ENCODE measurements around the gene NCOA6. TPM values are rescaled to one million over a fixed set of nuclear protein-coding genes. Genes with fewer than 3 reads are reported as not detected.

NCOA6 gene
- total RNA-seq, 1 donor from 2014 or later: 42.5 TPM

DNA sequence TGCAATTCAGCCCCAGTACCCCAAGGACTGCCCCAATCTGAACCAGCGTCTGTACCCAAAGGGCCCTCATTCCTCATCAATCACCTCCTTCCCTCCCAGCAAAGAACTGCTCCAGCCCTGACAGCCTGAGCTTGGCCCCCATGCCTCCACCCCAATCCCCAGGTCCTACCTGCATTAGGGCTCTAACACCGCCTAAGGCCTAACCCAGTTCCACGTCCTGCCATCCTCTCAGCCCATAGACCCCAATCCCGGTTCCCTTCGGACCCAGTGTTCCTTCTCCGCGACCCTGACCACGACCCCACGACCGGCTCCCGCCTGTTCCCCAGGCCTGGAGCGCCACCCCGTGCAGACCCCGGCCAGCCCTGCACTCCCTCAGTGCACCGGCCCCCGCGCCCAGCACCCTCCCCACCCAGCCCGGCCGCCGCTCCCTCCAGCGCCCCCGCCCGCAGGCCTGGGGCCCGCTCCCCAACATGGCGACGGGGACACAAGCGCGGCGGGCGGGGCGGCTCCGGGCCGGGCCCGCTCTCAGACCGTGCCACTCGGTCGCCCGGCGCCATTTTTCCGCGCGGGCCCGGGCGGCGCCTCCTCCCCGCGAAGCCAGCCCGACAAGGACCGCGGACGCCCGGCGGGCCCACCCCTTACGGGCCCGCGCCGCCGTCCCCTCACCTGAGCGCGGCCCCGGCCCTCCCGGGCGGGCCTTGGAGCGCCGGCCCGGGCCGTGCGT, 483 bp downstream of the NCOA6 start:
- Mint-ChIP-seq H3K9me3 (no peaks in the 10 kb centered on the region), H3K4me3 (peak overlapping the region; percentile 94), H3K27me3 (ENCODE audit: low read depth) (no peaks in the 10 kb centered on the region), H3K4me1 (peaks cover 26% of the 10 kb centered on the region), H3K27ac (peak overlapping the region; percentile 97), H3K36me3 (no peaks in the 10 kb centered on the region)
- peak; percentile 53 to 73 for DNase-seq (ENCODE audit: low spot score in 2 of 2, unreplicated experiment in 2 of 2)
- TF ChIP-seq CTCF (IDR thresholded peaks at IDR 0.05; ENCODE audit: unreplicated experiment): no peak

GRCh38 chr20:34824452-34824805, 1.0 kb downstream of the NCOA6 start:
- Mint-ChIP-seq H3K36me3 (no peaks in the 10 kb centered on the region), H3K27me3 (ENCODE audit: low read depth) (no peaks in the 10 kb centered on the region)
- no peak for DNase-seq (ENCODE audit: low spot score in 2 of 2, unreplicated experiment in 2 of 2)

GRCh38 chr20:34824026-34824425, 1.4 kb downstream of the NCOA6 start:
- Mint-ChIP-seq H3K9me3 (no peaks in the 10 kb centered on the region), H3K4me1 (peaks cover 26% of the 10 kb centered on the region), H3K27ac (peak overlapping the region; percentile 97), H3K36me3 (no peaks in the 10 kb centered on the region), H3K4me3 (peak overlapping the region; percentile 94), H3K27me3 (ENCODE audit: low read depth) (no peaks in the 10 kb centered on the region)
- TF ChIP-seq CTCF (IDR thresholded peaks at IDR 0.05; ENCODE audit: unreplicated experiment): no peak
- no peak for DNase-seq (ENCODE audit: low spot score in 2 of 2, unreplicated experiment in 2 of 2)

More at GRCh38 chr20:34824452-34824805, 1.0 kb downstream of the NCOA6 start:
- peak overlapping the region; percentile 97 for H3K27ac Mint-ChIP-seq
- no peak for TF ChIP-seq CTCF (IDR thresholded peaks at IDR 0.05; ENCODE audit: unreplicated experiment)
- peaks cover 26% of the 10 kb centered on the region for H3K4me1 Mint-ChIP-seq
- H3K4me3 Mint-ChIP-seq: peak overlapping the region; percentile 94
- H3K9me3 Mint-ChIP-seq: no peaks in the 10 kb centered on the region

DNA sequence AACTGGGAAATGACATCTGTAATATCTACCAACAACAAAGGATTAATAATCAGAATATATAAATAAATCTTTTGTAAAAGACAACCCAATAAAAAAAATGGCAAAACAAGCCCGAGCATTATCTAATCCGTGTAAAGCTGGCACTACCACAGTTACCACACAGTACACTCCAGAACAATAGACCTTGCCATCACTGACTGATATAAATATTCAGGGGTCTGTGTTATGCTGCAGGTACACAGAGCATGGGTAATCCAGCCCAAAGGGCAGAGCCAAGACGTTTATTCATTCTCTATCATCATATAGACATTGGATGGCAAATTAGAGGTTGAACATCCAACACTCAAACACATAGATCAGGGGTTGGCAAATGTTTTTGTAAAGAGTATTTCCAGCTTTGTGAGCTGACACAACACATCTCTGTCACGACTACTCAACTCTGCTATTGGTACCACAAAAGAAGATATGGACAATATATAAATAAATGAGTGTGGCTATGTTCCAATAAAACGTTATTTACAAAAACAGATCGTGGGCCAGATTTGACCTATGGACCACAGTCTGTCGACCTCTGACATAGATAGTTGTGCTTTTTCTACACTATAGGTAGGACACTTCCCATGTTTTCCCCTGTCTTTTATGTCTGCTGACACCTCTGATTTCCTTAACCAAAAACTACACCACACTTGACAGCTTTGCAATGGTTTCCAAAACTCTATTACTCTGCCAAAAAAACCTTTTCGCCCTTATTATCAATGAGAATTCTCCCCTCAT, 4.5 kb downstream of the NCOA6 start:
- no peak for TF ChIP-seq CTCF (IDR thresholded peaks at IDR 0.05; ENCODE audit: unreplicated experiment)
- no peak for DNase-seq (ENCODE audit: low spot score in 2 of 2, unreplicated experiment in 2 of 2)
- Mint-ChIP-seq H3K27me3 (ENCODE audit: low read depth) (no peaks in the 10 kb centered on the region), H3K27ac (no peak overlapping the region), H3K36me3 (no peaks in the 10 kb centered on the region), H3K4me3 (no peak overlapping the region), H3K9me3 (no peaks in the 10 kb centered on the region), H3K4me1 (peaks cover 35% of the 10 kb centered on the region)

- Mint-ChIP-seq H3K36me3 (no peaks in the 10 kb centered on the region), H3K27ac (peak overlapping the region; percentile 31), H3K4me1 (peaks cover 18% of the 10 kb centered on the region), H3K4me3 (no peak overlapping the region), H3K27me3 (ENCODE audit: low read depth) (no peaks in the 10 kb centered on the region), H3K9me3 (no peaks in the 10 kb centered on the region)
- DNase-seq (ENCODE audit: low spot score in 2 of 2, unreplicated experiment in 2 of 2): no peak
- TF ChIP-seq CTCF (IDR thresholded peaks at IDR 0.05; ENCODE audit: unreplicated experiment): no peak
Measured at GRCh38 chr20:34817801-34818200, 7.7 kb downstream of the NCOA6 start.
